Measurements from ENCODE around the gene RIOX2.
"Not testable (repeated sequence)": the region's sequence is repeated elsewhere in the genome, so short reads cannot be mapped to it uniquely, and the experiment has no call there.

Gene RIOX2

DNA sequence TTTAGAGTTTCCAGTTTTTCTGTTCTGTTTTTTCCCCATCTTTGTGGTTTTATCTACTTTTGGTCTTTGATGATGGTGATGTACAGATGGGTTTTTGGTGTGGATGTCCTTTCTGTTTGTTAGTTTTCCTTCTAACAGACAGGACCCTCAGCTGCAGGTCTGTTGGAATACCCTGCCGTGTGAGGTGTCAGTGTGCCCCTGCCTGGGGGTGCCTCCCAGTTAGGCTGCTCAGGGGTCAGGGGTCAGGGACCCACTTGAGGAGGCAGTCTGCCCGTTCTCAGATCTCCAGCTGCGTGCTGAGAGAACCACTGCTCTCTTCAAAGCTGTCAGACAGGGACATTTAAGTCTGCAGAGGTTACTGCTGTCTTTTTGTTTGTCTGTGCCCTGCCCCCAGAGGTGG is 62.4 kb downstream of the RIOX2 start:
- not testable (repeated sequence) for DNase-seq

DNA sequence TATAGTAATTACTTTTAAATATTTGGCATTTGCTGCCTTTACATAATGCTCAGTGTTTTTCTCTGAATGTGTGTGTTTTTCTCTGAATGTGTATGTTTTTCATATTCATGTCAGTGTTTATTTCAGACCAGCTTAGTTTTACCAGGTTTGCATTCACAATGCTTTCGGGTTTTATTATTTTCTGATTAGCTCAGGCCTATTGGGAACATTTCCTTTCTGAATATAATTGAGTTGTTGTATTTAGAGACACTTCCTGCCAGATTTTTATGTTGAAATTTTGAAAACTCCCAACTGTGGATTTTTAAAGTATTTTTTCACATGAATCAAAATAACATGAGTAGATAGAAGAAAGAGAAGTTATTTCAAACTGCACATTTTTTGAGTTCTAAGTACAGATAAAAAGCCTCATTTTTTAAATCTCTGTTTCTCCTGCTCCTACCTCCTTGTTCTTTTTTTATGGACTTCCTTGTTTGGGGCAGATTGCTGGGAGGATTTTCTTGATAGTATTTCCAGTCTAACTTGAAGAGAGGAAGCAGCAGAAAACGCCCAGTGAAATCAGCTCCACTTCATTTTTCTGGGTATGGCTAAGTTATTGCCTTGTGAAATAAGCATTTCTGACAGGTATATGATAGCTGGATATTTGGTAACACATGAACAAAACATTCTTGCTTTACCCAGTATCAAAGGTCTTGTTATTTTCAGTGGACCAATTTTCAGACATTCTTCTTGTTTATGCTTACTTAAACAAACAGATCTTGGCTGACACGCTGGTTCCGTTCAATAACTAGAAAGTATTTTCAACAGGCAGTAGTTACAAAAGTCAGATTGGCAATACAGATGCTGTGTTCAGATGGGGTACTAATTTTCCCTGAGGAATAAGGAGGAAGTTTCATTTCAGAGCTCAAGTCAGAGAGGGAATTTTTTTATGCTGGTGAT is 70.7 kb downstream of the RIOX2 start:
- no peak for DNase-seq

DNA sequence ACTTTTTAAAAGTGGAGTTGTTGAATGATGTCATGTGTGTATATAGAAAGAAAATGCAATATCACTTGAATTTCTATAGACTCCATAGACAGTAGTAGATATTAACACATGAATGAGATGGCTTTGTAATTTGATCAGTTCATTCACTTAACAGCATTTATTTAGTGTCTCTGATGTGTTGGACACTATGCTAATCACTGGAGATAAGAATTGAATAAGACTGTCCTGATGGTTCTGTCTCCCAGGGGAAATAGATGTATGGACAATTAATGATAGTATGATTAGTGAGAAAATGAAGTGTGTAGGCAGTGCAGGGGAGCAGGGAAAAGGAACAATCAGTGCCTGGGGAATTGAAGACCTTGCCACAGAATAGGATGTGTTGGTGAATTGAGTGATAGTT is 72.9 kb downstream of the RIOX2 start:
- no peak for DNase-seq

GRCh38 chr3:97896547-97896946 is 75.7 kb downstream of the RIOX2 start:
- DNase-seq: no peak

DNA sequence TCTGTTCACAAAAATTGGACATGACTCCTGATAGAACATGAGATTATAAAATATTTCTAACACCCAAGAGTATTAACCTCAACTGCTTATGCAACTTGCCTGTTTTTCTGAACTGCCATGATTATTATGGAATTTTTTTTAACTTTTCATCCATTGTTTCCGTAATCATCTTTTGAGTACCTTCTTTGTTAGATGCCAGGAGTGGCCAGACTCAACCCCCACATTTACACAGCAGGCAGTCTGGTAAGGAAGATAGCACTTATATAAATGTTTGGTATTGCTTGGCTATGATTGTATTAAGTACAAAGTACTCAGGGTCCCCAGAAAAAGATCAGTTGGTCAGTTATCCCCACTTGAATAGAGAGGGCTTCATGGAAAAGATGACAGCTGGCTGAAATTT is 76.1 kb downstream of the RIOX2 start:
- DNase-seq: no peak

DNA sequence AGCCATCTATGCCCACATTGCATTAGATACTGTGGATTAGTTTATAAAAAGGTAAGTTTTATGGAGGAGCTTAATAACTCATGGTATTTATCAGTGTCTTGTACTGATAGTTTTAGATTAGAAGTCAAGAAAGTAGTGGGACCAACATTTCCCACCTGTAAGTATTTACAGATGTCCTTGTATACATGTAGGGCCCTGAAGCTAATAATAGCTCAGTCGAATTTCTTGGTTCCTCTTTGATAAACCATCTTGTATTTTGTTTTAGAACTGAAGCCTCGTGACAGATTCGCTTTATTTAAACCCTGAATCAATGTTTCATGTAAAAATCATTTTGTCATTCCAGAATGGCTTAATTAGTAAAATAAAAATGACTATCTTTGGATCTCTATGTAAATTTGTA is 77.0 kb downstream of the RIOX2 start:
- DNase-seq: no peak

DNA sequence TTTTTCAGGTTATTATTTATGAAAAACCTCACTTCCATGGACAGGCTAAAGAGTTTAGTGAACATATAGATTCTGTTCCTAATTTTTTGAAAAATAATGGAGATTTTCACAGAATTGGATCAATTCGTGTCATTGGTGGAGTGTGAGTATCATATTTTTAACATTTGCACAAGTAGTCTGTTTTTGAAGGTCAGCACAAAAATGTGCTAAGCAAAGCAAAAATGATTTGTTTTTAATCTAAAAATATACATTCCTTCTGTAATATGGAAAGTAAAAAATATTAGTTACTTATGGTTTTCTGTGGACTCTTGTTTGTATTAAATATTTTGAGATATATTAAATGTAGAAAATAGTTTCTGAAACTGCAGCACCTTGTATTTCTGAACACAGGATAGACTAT is 79.4 kb downstream of the RIOX2 start:
- no peak for DNase-seq
